Activated CD4-positive, alpha-beta T cell treated with anti-CD3 and anti-CD28 coated beads, Interleukin-2, amount 10 ng/mL, durations not matched to agents 7 days and 5 days (primary cell): ENCODE data around the gene CNTN1. TPM values are rescaled to one million over a fixed set of nuclear protein-coding genes. Genes with fewer than 3 reads are reported as not detected.

Experiments
- CTCF ChIA-PET: fragments of 350-600 bp; sonication (Branson Sonifier 250); formaldehyde crosslinking; loops from one replicate; lab custom pipeline; 2021; ENCODE audit warnings: antibody characterized with exemption; lab: Charles Lee
- POLR2A ChIA-PET: fragments of 350-600 bp; sonication (Branson Sonifier 250); formaldehyde crosslinking; loops from one replicate; lab custom pipeline; 2021; ENCODE audit warnings: antibody characterized with exemption; lab: Charles Lee
- DNase-seq: peaks from one replicate; pipeline ENCODE4 v3.0.0-alpha.2; 2020
- H3K27ac Mint-ChIP-seq: one replicate; pipeline ENCODE4 v1.8.0; 2021; ENCODE audit warnings: mild to moderate bottlenecking, moderate library complexity, mixed read lengths
- H3K27me3 Mint-ChIP-seq: one replicate; pipeline ENCODE4 v1.8.0; 2021; ENCODE audit warnings: mixed read lengths
- H3K36me3 Mint-ChIP-seq: one replicate; pipeline ENCODE4 v1.8.0; 2021; ENCODE audit warnings: low read depth, mixed read lengths
- H3K4me1 Mint-ChIP-seq: one replicate; pipeline ENCODE4 v1.8.0; 2021; ENCODE audit warnings: mixed read lengths
- H3K4me3 Mint-ChIP-seq: one replicate; pipeline ENCODE4 v1.8.0; 2021; ENCODE audit warnings: mild to moderate bottlenecking, moderate library complexity, mixed read lengths
- H3K9me3 Mint-ChIP-seq: one replicate; pipeline ENCODE4 v1.8.0; 2021; ENCODE audit warnings: mixed read lengths
- total RNA-seq, 2 experiments: library from RNA; stranded (reverse); gene quantifications; one replicate each; pipeline ENCODE4 v1.2.3, GENCODE V29; 2021

The CNTN1 gene
- total RNA-seq, 2 experiments from 2014 or later: not detected

DNA sequence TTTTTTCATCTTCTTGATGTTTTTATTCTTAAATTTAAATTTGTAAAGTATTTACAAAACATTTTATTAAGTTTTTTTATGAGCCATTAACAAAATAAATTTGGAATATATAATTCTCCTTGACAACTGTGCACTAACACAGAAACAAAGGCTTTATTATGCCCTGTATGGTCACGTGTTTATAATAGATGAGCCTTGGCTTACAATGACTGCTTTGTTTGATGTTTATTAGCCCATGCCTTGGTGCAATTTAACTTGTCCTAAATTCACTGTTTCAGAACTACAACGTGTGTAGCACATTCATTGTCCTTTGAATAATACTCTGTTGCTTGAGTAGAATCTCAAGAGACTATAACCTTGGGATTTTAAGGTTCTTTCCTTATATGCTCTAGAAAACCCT is 59.8 kb downstream of the CNTN1 start:
- no peaks in the 10 kb centered on the region for H3K27me3 Mint-ChIP-seq
- ChIA-PET CTCF (no interaction called here), POLR2A (no interaction called here)
- no peak overlapping the region for H3K27ac Mint-ChIP-seq
- H3K36me3 Mint-ChIP-seq: no peaks in the 10 kb centered on the region
- DNase-seq: no peak
- H3K4me3 Mint-ChIP-seq: no peak overlapping the region
- no peaks in the 10 kb centered on the region for H3K4me1 Mint-ChIP-seq
- H3K9me3 Mint-ChIP-seq: no peaks in the 10 kb centered on the region

DNA sequence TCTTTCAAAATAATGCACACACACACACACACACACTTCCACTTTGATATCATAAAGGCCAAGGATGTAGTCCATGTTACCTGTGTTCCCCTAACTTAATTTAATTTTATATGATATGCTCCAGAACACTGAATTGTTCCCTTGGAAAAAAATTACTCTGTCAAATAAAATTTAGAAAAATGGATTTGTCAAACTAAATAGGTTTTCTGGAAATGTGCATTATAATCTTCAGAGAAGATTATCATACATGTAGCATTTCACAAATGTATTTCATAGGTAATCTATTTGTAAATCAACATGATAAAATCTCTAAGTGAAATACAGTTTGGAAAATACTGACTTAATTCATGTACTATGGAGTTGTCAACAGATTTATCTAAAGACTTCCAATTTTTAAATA is 68.6 kb downstream of the CNTN1 start:
- ChIA-PET POLR2A (no interaction called here), CTCF (no interaction called here)
- DNase-seq: no peak
- no peak overlapping the region for H3K4me3 Mint-ChIP-seq
- no peaks in the 10 kb centered on the region for H3K36me3 Mint-ChIP-seq
- no peaks in the 10 kb centered on the region for H3K4me1 Mint-ChIP-seq
- no peaks in the 10 kb centered on the region for H3K9me3 Mint-ChIP-seq
- no peaks in the 10 kb centered on the region for H3K27me3 Mint-ChIP-seq
- H3K27ac Mint-ChIP-seq: no peak overlapping the region

DNA sequence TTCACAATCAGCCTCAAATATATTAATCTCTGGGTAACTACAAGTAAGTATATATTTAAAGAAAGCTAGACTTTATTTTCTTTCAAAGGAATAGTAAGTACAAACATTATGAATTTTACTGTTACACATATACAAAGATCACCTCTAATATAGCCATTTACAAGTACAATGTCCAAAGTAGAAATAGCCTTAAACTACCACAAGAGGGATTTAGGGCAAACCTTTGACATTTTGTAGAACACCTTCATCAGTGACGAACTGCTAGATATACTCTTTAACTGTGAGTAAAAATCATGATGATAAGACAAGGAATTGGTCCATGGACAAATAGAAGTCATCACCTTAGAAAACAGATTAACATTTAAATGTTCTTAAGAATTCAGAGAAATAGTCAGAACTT is 69.8 kb downstream of the CNTN1 start:
- H3K27me3 Mint-ChIP-seq: no peaks in the 10 kb centered on the region
- ChIA-PET POLR2A (no interaction called here), CTCF (no interaction called here)
- no peaks in the 10 kb centered on the region for H3K9me3 Mint-ChIP-seq
- no peak overlapping the region for H3K4me3 Mint-ChIP-seq
- H3K36me3 Mint-ChIP-seq: no peaks in the 10 kb centered on the region
- no peak overlapping the region for H3K27ac Mint-ChIP-seq
- no peak for DNase-seq
- no peaks in the 10 kb centered on the region for H3K4me1 Mint-ChIP-seq

DNA sequence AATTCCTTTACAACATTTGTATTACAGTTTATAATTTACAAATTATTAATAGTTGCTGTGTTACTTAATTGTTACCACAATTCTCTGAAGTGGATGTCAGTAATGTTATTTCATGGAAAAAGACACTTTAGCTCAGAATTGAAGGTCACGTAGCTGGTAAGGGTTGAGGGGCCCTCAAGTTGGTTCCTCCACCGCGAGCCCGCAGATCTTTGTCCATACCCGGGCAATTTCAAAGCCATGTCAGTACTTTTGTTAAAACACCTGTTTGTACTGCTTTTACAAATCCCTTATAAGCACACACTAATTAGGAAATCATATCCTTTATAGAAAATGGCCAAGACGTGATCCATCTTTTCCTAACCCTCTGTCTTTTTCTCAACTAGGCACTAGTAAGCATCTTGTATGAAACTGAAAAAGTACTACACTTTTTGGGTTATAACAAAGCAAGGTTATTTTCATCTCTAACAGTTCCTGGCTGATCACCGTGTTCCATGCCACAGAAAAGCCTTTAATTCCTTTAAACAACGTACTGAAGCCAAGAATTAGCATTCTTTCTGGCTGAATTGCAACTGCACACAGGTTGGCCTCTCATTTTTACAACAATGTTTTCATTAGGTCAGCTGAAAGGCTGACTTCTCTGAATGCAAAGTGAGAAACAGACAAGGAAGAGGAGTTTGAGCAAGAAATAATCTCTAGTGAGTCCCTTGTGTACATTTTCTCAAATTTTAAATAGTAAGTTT is 76.1 kb downstream of the CNTN1 start:
- ChIA-PET CTCF (no interaction called here), POLR2A (no interaction called here)
- no peak for DNase-seq
- Mint-ChIP-seq H3K36me3 (no peaks in the 10 kb centered on the region), H3K27me3 (no peaks in the 10 kb centered on the region), H3K27ac (no peak overlapping the region), H3K4me3 (no peak overlapping the region), H3K9me3 (no peaks in the 10 kb centered on the region), H3K4me1 (no peaks in the 10 kb centered on the region)

- no peak overlapping the region for H3K27ac Mint-ChIP-seq
- no peaks in the 10 kb centered on the region for H3K4me1 Mint-ChIP-seq
- no peaks in the 10 kb centered on the region for H3K36me3 Mint-ChIP-seq
- no peaks in the 10 kb centered on the region for H3K27me3 Mint-ChIP-seq
- no peak for DNase-seq
- ChIA-PET POLR2A (no interaction called here), CTCF (no interaction called here)
- no peaks in the 10 kb centered on the region for H3K9me3 Mint-ChIP-seq
- no peak overlapping the region for H3K4me3 Mint-ChIP-seq
Observed at GRCh38 chr12:40769846-40770245, 77.6 kb downstream of the CNTN1 start.

GRCh38 chr12:40770781-40771180 is 78.5 kb downstream of the CNTN1 start:
- ChIA-PET POLR2A (no interaction called here), CTCF (no interaction called here)
- no peak for DNase-seq
- Mint-ChIP-seq H3K36me3 (no peaks in the 10 kb centered on the region), H3K27me3 (no peaks in the 10 kb centered on the region), H3K27ac (no peak overlapping the region), H3K4me3 (no peak overlapping the region), H3K9me3 (no peaks in the 10 kb centered on the region), H3K4me1 (no peaks in the 10 kb centered on the region)

DNA sequence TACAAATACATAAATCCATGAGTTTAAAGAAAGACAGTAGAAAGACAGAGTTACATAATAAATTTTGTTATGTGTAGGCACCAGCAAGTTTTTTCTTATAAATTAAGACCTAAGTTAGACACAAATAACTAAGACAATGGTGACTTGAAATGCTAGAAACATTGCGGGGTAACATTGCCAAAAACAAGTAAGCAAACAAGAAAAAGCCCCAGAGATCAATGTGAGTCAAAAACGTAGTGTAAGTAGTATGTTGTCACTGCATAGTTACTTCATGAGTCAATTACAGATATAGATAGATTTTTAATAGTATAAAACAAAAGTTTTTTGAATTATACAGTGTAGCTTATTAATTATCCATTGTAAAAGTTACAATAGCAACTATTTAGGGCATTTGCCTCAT is 83.4 kb downstream of the CNTN1 start:
- Mint-ChIP-seq H3K36me3 (no peaks in the 10 kb centered on the region), H3K9me3 (no peaks in the 10 kb centered on the region), H3K27me3 (no peaks in the 10 kb centered on the region)

DNA sequence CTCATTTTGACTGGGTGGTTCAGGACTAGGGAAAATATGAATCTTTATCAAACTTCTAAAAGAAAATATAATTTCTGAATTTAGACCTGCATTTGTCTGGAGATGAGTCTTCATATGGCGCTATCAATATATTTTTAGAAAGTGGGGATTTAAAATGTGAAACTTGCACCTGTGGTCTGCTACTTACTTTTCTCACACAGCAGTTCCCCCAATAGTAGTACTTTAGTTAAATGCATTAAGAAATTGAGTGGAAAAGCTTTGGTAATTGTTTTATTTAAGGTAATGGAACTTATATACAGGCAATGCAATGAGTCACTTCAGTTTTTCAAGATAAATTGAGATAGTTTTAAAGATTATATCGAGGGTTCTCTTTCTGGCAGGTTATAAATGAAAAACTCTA is 91.9 kb downstream of the CNTN1 start:
- no peak overlapping the region for H3K4me3 Mint-ChIP-seq
- no peak overlapping the region for H3K27ac Mint-ChIP-seq
- CTCF ChIA-PET: no interaction called here
- POLR2A ChIA-PET: no interaction called here
- H3K27me3 Mint-ChIP-seq: no peaks in the 10 kb centered on the region
- no peaks in the 10 kb centered on the region for H3K4me1 Mint-ChIP-seq
- DNase-seq: no peak
- H3K9me3 Mint-ChIP-seq: peaks cover 2% of the 10 kb centered on the region
- no peaks in the 10 kb centered on the region for H3K36me3 Mint-ChIP-seq

More for the DNA sequence above, 83.4 kb downstream of the CNTN1 start:
- Mint-ChIP-seq H3K4me1 (no peaks in the 10 kb centered on the region), H3K4me3 (no peak overlapping the region), H3K27ac (no peak overlapping the region)
- ChIA-PET CTCF (no interaction called here), POLR2A (no interaction called here)
- no peak for DNase-seq

- ChIA-PET POLR2A (no interaction called here), CTCF (no interaction called here)
- Mint-ChIP-seq H3K9me3 (peaks cover 2% of the 10 kb centered on the region), H3K4me3 (no peak overlapping the region), H3K4me1 (no peaks in the 10 kb centered on the region), H3K36me3 (no peaks in the 10 kb centered on the region), H3K27me3 (no peaks in the 10 kb centered on the region), H3K27ac (no peak overlapping the region)
- no peak for DNase-seq
Observed at GRCh38 chr12:40788276-40788675, 96.0 kb downstream of the CNTN1 start.

DNA sequence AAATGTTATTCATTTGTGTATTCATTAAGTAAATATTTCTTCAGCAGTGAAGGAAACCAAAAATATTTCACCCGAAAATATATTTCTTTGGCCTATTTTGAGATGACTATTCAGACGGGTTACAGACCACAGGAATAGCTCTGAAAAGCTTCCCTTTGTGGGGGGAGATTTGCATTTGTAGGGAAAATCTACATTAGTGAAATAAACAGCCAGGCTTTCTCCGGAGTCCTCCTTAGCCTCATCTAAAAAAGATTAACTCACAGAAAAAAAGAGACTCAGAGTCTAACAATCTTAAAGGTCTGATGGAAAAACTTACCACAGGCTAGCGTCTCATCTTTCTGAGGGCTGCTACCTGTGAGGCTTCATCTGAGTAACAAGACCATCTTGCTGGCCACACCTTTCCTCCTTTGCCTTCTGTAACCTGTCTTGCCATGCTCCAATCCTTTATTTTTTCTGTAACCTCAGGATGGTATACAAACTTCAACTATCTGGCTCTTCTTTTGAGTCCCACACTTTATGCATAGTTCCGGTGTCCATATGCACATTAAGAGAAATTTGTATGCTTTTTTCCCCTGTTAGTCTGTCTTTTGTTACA is 100.7 kb downstream of the CNTN1 start:
- H3K36me3 Mint-ChIP-seq: no peaks in the 10 kb centered on the region
- POLR2A ChIA-PET: no interaction called here
- no peaks in the 10 kb centered on the region for H3K9me3 Mint-ChIP-seq
- H3K27me3 Mint-ChIP-seq: no peaks in the 10 kb centered on the region
- H3K27ac Mint-ChIP-seq: no peak overlapping the region
- DNase-seq: no peak
- no peaks in the 10 kb centered on the region for H3K4me1 Mint-ChIP-seq
- CTCF ChIA-PET: no interaction called here
- H3K4me3 Mint-ChIP-seq: no peak overlapping the region

GRCh38 chr12:40793471-40793870 is 101.2 kb downstream of the CNTN1 start:
- Mint-ChIP-seq H3K4me1 (no peaks in the 10 kb centered on the region), H3K27ac (no peak overlapping the region), H3K4me3 (no peak overlapping the region), H3K36me3 (no peaks in the 10 kb centered on the region), H3K9me3 (no peaks in the 10 kb centered on the region), H3K27me3 (no peaks in the 10 kb centered on the region)
- no peak for DNase-seq
- POLR2A ChIA-PET: no interaction called here
- CTCF ChIA-PET: no interaction called here

GRCh38 chr12:40794087-40794486 is 101.8 kb downstream of the CNTN1 start:
- Mint-ChIP-seq H3K36me3 (no peaks in the 10 kb centered on the region), H3K4me3 (no peak overlapping the region), H3K9me3 (no peaks in the 10 kb centered on the region), H3K4me1 (no peaks in the 10 kb centered on the region), H3K27ac (no peak overlapping the region), H3K27me3 (no peaks in the 10 kb centered on the region)
- CTCF ChIA-PET: no interaction called here
- POLR2A ChIA-PET: no interaction called here
- DNase-seq: no peak

DNA sequence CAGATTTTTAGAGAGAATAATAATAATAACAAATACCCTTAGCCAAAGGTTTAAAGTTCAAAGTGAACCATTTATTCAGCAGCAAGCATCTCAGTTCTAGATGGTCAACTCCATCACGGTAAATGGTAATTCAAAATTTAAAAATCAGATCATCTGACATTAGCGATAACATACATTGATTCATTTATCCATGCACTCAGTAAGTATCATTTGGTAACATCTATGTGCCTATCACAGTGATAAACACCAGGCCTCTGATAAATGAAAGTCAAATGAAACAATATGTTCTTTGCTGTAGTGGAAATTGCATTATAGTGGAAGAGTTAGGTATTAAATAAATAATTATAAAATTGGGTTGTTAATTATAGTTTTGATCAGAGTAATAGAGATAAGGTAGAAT is 108.8 kb downstream of the CNTN1 start:
- H3K9me3 Mint-ChIP-seq: no peaks in the 10 kb centered on the region
- DNase-seq: no peak
- no peak overlapping the region for H3K4me3 Mint-ChIP-seq
- ChIA-PET POLR2A (no interaction called here), CTCF (no interaction called here)
- H3K36me3 Mint-ChIP-seq: no peaks in the 10 kb centered on the region
- H3K27me3 Mint-ChIP-seq: no peaks in the 10 kb centered on the region
- H3K4me1 Mint-ChIP-seq: no peaks in the 10 kb centered on the region
- no peak overlapping the region for H3K27ac Mint-ChIP-seq

GRCh38 chr12:40801861-40802260 is 109.6 kb downstream of the CNTN1 start:
- no peak for DNase-seq
- H3K27ac Mint-ChIP-seq: no peak overlapping the region
- H3K4me3 Mint-ChIP-seq: no peak overlapping the region
- no peaks in the 10 kb centered on the region for H3K36me3 Mint-ChIP-seq
- ChIA-PET CTCF (no interaction called here), POLR2A (no interaction called here)
- no peaks in the 10 kb centered on the region for H3K4me1 Mint-ChIP-seq
- no peaks in the 10 kb centered on the region for H3K27me3 Mint-ChIP-seq
- no peaks in the 10 kb centered on the region for H3K9me3 Mint-ChIP-seq
